Measurements from ENCODE around the gene VPS35L.

Gene VPS35L, protein sequence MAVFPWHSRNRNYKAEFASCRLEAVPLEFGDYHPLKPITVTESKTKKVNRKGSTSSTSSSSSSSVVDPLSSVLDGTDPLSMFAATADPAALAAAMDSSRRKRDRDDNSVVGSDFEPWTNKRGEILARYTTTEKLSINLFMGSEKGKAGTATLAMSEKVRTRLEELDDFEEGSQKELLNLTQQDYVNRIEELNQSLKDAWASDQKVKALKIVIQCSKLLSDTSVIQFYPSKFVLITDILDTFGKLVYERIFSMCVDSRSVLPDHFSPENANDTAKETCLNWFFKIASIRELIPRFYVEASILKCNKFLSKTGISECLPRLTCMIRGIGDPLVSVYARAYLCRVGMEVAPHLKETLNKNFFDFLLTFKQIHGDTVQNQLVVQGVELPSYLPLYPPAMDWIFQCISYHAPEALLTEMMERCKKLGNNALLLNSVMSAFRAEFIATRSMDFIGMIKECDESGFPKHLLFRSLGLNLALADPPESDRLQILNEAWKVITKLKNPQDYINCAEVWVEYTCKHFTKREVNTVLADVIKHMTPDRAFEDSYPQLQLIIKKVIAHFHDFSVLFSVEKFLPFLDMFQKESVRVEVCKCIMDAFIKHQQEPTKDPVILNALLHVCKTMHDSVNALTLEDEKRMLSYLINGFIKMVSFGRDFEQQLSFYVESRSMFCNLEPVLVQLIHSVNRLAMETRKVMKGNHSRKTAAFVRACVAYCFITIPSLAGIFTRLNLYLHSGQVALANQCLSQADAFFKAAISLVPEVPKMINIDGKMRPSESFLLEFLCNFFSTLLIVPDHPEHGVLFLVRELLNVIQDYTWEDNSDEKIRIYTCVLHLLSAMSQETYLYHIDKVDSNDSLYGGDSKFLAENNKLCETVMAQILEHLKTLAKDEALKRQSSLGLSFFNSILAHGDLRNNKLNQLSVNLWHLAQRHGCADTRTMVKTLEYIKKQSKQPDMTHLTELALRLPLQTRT

DNA sequence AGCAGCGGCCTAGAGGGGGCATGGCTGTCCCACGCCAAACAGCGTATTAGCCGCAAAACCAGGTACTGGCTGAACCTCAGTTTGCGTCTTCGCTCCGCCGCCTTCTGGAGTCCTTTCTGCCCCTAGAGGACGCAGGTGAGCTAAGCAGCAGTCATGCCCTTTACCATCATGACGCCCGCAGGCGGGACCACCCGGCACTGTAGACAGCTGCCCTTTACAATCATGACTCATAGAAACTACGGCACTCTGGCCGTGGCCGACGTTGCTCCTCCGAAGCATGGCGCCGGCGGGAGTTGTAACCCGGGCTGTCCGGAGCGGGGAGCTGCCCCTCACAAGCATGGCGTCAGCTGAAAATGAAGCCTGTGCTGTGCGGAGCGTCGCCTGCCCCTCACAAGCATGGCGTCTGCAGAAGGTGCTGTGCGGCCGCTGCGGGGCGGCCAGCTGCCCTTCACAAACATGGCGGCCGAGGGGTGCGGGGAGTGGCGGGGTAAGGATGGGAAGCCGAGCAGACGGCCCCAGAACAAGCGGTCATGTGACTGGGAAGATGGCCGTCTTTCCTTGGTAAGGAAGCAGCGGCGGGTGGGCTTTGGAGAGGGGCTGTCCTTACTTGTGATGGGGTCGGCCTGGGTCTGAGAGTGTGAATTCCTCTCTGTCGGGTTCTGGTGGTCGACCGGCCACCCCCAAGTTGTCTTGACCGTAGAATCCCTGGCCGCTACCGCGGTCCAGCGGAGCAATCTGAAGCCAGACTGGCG, at the start of gene VPS35L:
VPS35L (plus strand) TSS at position 518 of the 752 bp plus-strand sequence; CDS start at position 545, 27 bp downstream.
- peak; percentile 95 for DNase-seq

- DNase-seq: no peak
Measured at GRCh38 chr16:19506965-19507364, 48.5 kb upstream of the VPS35L start.

- no peak for DNase-seq
Measured at GRCh38 chr16:19507867-19508266, 47.6 kb upstream of the VPS35L start.

DNA sequence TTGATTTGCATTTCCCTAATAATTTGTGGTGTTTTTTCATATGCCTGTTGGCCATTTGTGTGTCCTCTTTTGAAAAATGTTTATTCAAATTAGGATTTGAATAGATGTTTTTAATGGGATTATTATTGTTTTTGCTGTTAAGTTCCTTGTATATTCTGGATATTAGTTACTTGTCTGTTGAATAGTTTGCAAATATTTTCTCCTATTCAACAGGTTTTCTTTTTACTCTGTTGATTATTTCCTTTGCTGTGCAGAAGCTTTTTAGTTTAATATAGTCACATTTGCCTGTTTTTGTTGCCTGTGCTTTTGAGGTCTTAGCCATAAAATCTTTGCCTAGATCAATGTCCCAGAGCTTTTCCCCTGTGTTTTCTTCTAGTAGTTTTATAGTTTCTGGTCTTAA, 43.2 kb upstream of the VPS35L start:
- DNase-seq: no peak

GRCh38 chr16:19513377-19514053, 42.0 kb upstream of the VPS35L start:
- no peak for DNase-seq

GRCh38 chr16:19515757-19516156, 39.7 kb upstream of the VPS35L start:
- no peak for DNase-seq

GRCh38 chr16:19517424-19518089, 37.9 kb upstream of the VPS35L start:
- DNase-seq: peak; percentile 30

- DNase-seq: no peak
Measured at GRCh38 chr16:19518388-19518787, 37.1 kb upstream of the VPS35L start.

GRCh38 chr16:19520861-19521331, 34.6 kb upstream of the VPS35L start:
- no peak for DNase-seq

DNA sequence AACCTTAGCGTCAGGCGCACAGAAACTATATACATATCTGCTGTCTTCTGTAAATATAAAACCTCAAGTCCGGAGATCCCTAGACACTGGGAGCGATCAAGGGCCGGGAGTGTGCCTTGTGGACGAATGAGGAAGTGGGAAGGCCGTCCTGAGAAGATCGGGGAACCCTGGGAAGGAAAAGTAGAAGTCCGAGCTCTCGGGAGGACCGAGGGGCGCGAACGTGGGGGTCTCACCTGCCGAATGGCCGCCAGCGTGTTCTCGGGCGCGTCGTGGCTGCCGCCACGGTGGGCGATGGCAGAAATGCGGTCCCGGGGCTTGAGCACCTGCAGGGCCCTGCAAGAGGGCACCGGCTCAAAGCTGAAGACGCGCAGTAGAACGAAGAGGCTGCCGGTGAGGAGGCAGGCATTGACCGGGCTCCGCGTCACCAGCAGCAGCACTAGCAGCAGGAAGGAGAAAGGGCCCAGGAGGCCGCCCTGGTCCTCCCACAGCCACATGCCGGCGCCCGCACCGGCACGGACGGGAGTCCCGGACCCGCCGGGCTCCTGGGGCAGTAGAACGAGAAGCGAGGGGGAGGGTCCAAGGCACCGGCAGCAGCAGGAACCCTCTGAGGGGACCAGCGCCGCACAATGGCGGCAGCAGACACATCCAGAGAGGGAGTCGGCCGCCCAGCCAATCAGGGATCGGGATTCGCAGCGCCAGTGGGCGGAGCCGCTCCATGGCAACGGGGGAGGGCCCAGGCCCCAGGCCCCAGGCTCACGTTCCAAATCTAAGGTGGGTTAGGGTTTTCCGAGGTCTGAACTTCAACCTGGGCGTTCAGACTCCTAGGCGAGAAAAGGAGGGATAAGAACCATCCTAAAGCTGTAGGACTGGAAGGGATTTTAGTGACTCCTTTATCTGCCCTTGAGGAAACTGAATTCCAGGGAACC, 33.8 kb upstream of the VPS35L start, which contains the start of gene GDE1:
GDE1 (minus strand) TSS at position 628 of the 926 bp plus-strand sequence; CDS start at position 494, 134 bp downstream.
- peak; percentile 83 for DNase-seq

DNA sequence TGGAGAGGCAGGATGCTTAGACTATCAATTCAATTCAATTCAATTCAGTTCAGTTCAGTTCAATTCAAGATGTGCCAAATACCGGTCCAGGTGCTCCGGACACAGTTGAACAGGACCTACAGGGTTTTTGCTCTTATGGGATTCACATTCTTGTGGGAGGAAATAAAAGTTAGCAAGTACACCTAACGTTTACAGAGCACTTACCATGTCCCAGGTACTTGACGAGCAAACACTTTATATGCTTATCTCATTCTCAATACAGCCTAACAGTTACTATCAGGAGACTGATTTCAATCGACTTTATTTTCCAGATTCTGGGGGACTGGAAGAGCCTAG, 33.1 kb upstream of the VPS35L start:
- DNase-seq: peak; percentile 29

- no peak for DNase-seq
Measured at GRCh38 chr16:19522760-19523159, 32.7 kb upstream of the VPS35L start.

DNA sequence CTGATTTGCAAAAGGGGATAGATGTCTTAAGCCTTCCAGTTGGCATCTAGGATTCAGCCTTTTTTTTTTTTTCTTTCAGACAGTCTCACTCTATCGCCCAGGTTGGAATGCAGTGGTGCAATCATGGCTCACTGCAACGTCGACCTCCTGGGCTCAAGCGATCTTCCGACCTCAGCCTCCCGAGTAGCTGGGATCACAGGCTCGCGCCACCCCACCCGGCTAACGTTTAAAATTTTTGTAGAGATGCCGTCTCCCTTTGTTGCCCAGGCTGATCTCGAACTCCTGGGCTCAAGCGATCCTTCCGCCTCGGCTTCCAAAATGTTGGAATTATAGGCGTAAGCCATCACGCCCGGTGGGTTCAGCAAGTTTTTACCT, 32.3 kb upstream of the VPS35L start:
- DNase-seq: no peak

DNA sequence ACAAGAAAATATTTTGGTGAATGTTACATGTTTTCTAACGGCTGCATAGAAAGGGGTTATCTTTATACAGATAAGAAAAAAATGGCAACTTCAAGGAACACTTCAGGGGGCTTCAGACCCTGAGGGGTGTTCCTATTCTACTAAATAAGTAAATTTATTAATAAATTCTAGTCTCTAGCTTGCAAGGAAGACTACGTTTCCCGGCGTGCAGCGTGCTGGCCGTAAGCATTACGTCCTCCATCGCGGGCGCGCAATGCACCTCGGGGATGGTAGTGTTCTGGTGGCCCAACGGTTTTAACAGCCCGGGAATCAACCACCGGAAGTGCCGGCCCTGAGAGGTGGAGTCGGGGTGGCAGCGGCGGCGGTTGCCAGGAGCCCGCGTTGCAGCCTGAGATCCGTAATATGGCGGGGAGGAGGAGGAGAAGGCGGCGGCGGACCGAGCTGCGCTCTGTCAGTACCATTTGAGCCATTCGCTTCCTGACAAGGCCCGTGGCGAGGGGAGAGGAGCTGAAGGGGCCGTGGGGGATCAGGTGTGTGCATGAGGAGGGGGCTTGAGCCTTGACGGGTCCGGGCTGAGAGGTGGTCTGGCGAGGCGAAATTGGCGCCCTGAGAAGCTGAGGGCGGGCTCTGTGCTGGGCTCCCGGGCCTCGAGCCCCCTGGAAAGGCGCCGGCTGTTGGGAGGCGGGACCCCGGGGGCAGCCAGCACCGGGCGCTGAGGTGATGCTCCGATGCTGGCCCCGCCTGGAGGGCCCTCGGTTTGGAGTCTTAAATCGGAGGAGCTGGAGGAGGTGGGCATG, 31.7 kb upstream of the VPS35L start, which contains the start of gene CCP110:
CCP110 (plus strand) TSS at position 384 of the 797 bp plus-strand sequence. CDS start 3,940 bp downstream, outside the sequence.
- peak; percentile 95 for DNase-seq

- no peak for DNase-seq
Measured at GRCh38 chr16:19524356-19524615, 31.2 kb upstream of the VPS35L start.

DNA sequence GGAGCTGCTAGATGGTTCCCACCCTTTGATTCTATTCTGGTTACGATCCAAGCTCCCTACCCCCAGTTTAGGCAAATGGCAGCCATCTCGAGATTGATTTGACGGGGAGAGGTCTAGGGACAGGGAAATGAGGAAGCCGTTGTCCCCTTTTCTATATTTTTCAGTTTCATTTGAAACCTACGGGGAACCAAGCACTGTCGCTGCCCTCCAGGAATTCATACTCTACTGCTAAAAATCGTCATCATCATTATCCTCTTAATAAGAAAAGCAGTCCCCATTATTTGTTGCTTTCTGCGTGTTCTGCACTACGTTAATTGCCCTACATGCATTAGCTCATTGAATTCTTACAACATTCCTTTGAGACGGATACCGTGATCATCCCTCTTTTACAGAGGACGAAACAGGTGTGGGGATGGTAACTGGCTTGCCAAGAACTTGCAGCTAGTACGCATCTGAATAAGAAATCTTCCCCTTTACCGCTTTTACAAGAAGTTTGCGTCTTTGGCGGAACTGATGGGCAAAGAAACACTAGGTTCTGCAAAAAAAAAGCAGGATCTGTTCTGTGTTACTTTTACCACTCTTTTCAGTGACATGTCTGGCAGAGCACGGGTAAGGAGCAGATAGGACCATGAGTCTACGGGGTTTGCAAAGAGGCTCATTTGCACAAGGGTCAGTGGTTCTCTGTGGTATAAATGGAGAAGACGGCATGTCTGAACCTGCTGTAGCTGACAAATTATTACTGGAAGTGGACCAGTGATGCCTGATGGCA, 30.7 kb upstream of the VPS35L start:
- no peak for DNase-seq

DNA sequence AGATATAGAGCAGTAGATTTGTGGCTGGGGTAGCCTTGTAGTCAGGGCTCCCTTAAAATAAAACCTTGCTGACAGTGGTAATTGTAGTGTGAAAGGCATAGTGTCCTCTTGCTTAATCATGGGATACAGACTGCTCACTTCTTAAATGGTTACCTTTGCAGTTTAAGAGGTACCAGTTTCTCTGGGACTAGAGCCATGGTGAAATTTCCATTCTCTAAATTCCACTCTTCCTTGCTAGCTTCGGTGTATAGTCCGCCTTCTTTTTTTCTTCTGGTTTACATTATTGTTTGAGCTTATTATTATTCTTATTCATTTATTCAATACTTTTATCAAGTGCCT, 30.1 kb upstream of the VPS35L start:
- DNase-seq: no peak

DNA sequence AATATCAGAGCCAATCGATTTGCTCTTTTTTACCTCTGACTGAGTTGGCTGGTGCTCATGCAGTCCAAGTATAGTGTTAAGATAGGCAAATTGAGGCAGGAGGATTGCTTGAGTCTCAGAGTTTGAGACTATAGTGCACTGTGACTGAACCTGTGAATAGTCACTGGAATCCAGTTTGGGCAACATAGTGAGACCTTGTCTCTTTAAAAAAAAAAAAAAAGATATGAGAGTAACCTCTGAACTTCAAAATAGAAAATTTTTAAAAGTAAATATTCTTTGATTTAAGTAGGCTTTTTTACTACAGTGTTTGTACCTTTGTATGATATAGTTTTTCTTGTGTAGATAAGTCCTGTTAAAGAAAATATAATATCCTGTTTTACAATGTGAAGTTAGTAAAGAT, 28.3 kb upstream of the VPS35L start:
- DNase-seq: no peak

DNA sequence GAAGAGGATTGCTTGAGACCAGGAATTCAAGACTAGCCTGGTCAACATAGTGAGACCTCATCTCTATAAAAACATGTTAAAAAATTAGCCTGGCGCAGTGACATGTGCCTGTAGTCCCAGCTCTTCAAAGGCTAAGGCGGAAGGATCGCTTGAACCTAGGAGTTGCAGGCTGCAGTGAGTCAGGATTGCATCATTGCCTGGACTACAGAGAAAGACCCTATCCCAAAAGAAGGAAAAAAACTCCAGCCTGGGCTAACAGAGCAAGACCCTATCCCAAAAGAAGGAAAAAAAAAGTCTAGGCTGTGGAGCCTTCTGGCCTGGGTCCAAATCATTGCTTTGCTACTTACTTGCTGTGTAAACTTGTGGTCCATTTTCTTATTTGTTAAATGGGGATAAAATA, 26.8 kb upstream of the VPS35L start:
- no peak for DNase-seq

All from NCI-H2029 (cell line).